ENCODE measurements around the gene ACAA1.

Gene ACAA1

GRCh38 chr3:38118421-38119247 lies 18.3 kb downstream of the ACAA1 start:
- no peak for DNase-seq (ENCODE audit: low read depth)

GRCh38 chr3:38117748-38118420 lies 19.0 kb downstream of the ACAA1 start:
- DNase-seq (ENCODE audit: low read depth) = peak; percentile 72

GRCh38 chr3:38117163-38117716 lies 19.7 kb downstream of the ACAA1 start:
- DNase-seq (ENCODE audit: low read depth) = no peak

- DNase-seq (ENCODE audit: low read depth) = no peak
Observed at GRCh38 chr3:38116471-38117162, 20.3 kb downstream of the ACAA1 start.

- no peak for DNase-seq (ENCODE audit: low read depth)
Observed at GRCh38 chr3:38115645-38116427, 21.1 kb downstream of the ACAA1 start.

GRCh38 chr3:38114875-38115644 lies 21.9 kb downstream of the ACAA1 start:
- DNase-seq (ENCODE audit: low read depth) = no peak

- DNase-seq (ENCODE audit: low read depth) = no peak
Observed at GRCh38 chr3:38114052-38114874, 22.7 kb downstream of the ACAA1 start.

GRCh38 chr3:38112378-38112761 lies 24.6 kb downstream of the ACAA1 start:
- DNase-seq (ENCODE audit: low read depth) = no peak

- DNase-seq (ENCODE audit: low read depth) = no peak
Observed at GRCh38 chr3:38111696-38112377, 25.1 kb downstream of the ACAA1 start.

GRCh38 chr3:38111201-38111600 lies 25.7 kb downstream of the ACAA1 start:
- DNase-seq (ENCODE audit: low read depth) = no peak

- DNase-seq (ENCODE audit: low read depth) = no peak
Observed at GRCh38 chr3:38110314-38111050, 26.4 kb downstream of the ACAA1 start.

GRCh38 chr3:38109580-38110313 lies 27.2 kb downstream of the ACAA1 start:
- no peak for DNase-seq (ENCODE audit: low read depth)

GRCh38 chr3:38108649-38109579 lies 28.0 kb downstream of the ACAA1 start:
- DNase-seq (ENCODE audit: low read depth) = no peak

- no peak for DNase-seq (ENCODE audit: low read depth)
Observed at GRCh38 chr3:38107911-38108648, 28.8 kb downstream of the ACAA1 start.

GRCh38 chr3:38105525-38105924 lies 31.4 kb downstream of the ACAA1 start:
- DNase-seq (ENCODE audit: low read depth) = no peak

- no peak for DNase-seq (ENCODE audit: low read depth)
Observed at GRCh38 chr3:38102444-38102814, 34.5 kb downstream of the ACAA1 start.
